Hematopoietic multipotent progenitor cell treated with erythropoietin and hydrocortisone succinate and interleukin-3 and kit ligand, for 17 days (in vitro differentiated cells): ENCODE measurements around the gene HOMER3.

Experiments
- DNase-seq: peaks from one replicate; pipeline ENCODE4 v3.0.0-alpha.2; 2015; ENCODE audit warnings: low spot score

The HOMER3 gene

GRCh38 chr19:18900700-18901481 lies 40.1 kb downstream of the HOMER3 start:
- DNase-seq = no peak

- DNase-seq = no peak
These were observed 41.1 kb downstream of the HOMER3 start for GRCh38 chr19:18899624-18900560.

- no peak for DNase-seq
These were observed 42.2 kb downstream of the HOMER3 start for GRCh38 chr19:18898607-18899408.

GRCh38 chr19:18898081-18898606 lies 42.9 kb downstream of the HOMER3 start:
- no peak for DNase-seq

GRCh38 chr19:18897094-18898029 lies 43.7 kb downstream of the HOMER3 start:
- no peak for DNase-seq

- no peak for DNase-seq
These were observed 44.6 kb downstream of the HOMER3 start for GRCh38 chr19:18896421-18896841.

- no peak for DNase-seq
These were observed 45.1 kb downstream of the HOMER3 start, which contains the start of gene CERS1 for GRCh38 chr19:18895824-18896341. Gene CERS1 (minus strand): TSS chr19:18896158. CDS start chr19:18896072, 86 bp downstream.

- DNase-seq = no peak
These were observed 45.8 kb downstream of the HOMER3 start for GRCh38 chr19:18895038-18895823.

- DNase-seq = no peak
These were observed 46.6 kb downstream of the HOMER3 start for GRCh38 chr19:18894254-18895037.

- no peak for DNase-seq
These were observed 47.3 kb downstream of the HOMER3 start for GRCh38 chr19:18893587-18894253.

GRCh38 chr19:18889949-18890745 lies 50.9 kb downstream of the HOMER3 start:
- DNase-seq = no peak

- DNase-seq = no peak
These were observed 54.0 kb downstream of the HOMER3 start for GRCh38 chr19:18886972-18887371.

- DNase-seq = no peak
These were observed 57.3 kb downstream of the HOMER3 start for GRCh38 chr19:18883526-18884304.

GRCh38 chr19:18881491-18881890 lies 59.5 kb downstream of the HOMER3 start:
- DNase-seq = no peak

- DNase-seq = peak; percentile 71
These were observed 61.2 kb downstream of the HOMER3 start for GRCh38 chr19:18879579-18880373.
